ENCODE results near the gene ECE1.
A peak's percentile ranks its signal among the peaks of the same experiment; 100 is the strongest.
"Not testable (repeated sequence)": the region's sequence is repeated elsewhere in the genome, so short reads cannot be mapped to it uniquely, and the experiment has no call there.

Gene ECE1

DNA sequence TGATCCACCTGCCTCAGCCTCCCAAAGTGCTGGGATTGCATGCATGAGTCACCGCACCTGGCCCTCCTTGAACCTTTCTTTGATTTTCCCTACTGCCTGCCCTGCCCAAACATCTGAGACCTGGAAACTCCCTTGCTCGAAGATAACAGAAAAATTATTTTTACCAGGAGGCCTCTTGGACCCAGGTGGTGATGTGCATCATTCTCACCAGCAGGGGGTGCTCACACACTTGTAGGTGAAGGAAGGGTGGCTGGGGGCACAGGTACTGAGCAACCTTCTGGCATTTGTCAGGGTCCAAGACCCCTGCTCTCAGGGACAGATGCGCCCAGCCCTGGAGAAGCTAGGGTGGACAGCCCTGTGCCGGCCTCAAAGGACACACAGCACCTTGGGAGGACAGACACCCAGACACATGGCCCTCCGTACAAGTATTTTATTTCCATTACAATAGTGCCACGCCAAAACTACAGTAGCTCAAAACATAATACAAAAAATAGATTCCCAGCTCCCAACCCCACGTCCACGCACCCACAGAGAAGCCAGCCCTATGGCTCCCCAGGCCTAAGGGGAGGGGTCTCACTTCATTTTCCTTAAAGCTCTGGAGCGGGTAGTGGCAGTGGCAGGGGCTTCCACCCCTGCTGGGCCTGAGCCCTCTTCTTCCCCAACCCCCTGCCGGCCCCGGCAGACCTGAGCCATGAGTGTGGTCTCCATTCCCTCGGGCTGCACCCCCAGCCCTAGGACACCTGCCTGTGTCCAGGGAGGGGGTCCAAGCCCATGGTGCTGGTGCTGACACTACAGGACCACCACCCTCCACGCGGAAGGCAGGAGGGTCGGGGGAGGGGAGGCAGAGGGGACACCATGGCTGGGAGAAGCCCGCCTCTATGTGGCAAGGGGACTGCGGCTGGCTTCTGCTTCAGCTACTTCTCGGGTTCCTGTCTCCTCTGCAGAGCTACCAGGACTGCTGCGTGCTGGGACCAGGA lies 73.1 kb downstream of the ECE1 start:
- DNase-seq, result peak; percentile 36

DNA sequence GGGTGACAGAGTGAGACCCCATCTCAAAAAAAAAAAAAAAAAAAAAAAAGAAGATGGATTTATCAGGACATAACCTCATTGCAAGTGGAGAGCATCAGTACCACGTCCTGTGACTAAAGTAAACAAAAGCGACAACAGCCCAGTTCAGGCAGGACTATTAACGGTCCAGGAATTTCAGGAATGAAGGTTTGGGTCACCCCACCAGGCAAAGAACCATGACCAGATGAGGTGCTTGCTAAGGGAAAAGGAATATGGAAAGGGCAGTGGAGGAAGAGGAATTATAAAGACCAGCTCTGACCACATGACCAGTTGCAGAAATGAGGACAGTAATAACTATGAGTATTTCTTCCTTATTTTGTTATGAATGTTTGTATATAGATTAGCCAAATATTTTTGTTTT lies 78.1 kb downstream of the ECE1 start:
- no peak for DNase-seq

DNA sequence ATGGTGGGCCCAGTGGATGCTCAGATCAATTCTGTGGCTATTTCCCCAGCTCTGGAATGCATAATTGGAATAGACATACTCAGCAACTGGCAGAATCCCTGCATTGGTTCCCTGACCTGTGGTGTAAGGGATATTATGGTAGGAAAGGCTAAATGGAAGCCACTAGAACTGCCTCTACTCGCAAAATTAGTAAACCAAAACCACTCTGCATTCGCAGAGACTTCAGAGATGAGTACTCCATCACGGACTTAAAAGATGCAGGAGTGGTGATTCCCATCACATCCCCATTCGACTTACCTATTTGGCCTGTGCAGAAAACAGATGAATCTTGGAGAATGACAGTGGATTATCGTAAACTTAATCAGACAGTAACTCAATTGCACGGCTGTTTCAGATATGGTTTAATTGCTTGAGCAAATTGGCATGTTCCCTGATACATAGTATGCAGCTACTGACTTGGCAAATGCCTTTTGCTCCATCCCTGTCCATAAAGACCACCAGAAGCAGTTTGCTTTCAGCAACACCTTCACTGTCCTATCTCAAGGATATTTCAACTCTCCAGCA lies 82.0 kb downstream of the ECE1 start:
- DNase-seq, result not testable (repeated sequence)

DNA sequence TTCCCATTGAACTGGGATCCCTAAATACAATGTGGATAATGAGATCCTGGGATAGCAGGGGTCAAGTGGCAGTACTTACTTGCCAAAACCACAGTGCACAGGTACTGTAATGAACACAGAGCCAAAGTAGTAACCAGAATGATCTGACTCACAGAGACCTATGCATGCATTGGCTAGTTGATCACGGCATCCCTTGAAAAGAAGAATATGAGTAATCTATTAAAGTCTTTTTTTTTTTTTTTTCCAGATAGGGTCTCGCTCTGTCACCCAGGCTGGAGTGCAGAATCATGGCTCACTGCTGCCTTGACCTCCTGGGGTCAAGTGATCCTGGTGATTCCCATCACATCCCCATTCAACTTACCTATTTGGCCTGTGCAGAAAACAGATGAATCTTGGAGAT lies 84.1 kb downstream of the ECE1 start:
- no peak for DNase-seq

DNA sequence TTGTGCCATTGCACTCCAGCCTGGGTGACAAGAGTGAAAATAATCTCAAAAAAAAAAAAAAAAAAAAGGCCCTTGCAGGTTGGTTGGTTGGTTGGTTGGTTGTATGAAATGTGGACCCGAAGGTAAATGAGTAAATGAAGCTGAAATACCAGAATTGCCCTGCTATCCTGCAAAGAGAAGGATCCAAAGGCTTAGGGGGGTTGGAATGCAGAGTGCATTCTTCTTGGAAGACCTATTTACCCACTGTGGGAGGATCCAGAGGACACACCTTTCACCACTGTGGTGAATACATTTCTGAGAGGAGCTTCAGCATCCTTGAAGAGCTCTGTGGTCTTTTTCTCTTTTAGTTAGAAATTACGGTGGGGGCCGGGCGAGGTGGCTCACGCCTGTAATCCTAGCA lies 84.8 kb downstream of the ECE1 start:
- no peak for DNase-seq

DNA sequence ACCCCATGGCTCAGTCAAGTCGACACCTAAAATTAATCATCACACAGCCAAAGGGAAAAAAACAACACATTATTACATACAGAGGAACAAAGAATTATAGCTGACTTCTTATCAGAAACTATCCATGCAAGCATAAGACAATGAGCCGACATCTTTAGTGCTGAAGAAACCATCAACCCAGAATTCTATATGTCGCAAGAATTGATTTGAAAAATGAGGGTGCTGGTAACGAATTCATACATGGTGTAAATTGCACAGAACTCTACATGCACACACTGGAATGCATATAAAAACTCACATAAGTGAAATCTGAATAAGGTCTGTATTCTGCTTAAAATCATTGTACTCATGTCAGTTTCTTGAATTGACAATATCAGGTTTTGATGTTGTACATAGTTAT lies 88.6 kb downstream of the ECE1 start:
- DNase-seq, result no peak

DNA sequence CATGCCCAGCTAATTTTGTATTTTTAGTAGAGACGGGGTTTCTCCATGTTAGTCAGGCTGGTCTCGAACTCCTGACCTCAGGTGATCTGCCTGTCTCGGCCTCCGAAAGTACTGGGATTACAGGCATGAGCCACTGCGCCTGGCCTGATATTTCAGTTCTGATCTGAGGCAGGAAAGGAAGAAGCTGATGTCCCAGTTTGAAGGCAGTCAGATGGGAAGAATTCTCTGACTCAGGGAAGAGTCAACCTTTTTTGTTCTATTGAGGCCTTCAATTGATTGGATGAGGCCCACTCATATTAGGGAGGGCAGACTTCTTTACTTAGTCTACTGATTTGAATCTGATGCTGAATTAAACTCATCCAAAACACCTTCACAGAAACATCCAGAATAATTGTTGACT lies 89.0 kb downstream of the ECE1 start:
- DNase-seq, result not testable (repeated sequence)

DNA sequence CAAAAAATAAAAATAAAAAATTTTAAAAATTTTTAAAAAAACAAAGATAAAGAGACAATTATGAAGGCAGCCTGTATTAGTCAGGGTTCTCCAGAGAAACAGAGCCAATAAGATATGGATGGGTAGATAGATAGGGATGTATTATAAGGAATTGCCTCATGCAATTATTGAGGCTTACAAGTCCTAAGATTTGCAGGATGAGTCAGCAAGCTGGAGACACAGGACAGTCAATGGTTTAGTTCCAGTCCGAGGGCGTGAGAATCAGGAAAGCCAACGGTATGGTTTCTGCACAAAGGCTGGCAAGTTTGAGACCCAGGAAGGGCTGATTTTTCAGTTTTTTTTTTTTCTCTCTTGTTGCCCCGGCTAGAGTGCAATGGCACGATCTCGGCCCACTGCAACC lies 89.5 kb downstream of the ECE1 start:
- no peak for DNase-seq

DNA sequence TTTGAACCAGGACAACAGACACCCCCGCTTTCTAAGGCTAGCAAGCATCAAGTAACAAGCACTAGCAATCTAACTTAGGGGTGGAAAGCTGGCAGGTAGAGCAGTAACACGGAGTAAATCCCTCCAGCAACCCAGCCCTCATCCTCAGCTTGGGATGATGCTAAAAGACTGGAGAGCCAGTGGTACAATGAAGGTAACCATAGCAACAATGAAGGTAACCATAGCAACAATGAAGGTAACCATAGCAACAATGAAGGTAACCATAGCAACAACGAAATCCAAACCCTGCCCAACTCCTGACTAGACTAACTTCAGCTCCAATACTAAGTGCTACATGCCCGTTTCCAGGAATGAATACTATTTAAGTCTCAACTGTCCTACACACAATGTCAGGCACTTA lies 91.3 kb downstream of the ECE1 start:
- DNase-seq, result no peak

DNA sequence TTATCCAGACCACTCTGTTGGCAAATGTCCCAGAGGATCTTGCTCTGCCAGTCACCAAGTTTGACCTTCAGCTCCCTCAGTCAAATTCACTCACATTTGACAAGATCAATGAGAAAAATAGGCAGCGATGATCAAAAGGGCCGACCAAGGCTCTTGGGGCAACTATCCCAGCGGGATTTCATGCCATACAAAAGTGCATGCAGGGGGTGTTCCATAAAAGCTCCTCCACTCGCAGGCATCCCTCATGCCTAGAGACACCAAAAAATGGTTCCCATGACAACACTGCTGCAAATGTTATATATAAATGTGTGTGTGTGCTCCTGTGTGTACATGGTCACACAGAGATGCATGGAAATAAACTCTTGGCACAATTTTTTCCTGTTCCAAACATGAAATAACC lies 97.4 kb downstream of the ECE1 start:
- DNase-seq, result no peak

DNA sequence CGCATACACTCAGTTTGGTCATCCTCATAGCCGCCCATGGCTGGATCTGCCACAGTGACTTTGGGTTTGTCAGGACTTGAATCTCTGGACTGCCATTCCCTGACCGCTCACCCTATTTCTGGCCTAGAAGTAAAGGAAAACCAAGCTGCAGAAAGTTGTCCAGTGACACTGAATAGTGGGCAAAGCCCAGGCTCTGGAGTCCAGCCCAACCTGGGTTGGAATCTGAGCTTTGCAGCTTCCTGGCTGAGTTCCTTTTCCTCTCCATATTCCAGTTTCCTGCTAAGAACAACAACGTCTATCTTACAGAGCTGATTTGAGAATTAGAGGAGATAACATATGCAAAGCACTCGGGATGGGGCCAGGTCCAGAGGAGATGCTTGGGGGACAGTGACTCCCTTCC lies 98.0 kb downstream of the ECE1 start:
- no peak for DNase-seq

DNA sequence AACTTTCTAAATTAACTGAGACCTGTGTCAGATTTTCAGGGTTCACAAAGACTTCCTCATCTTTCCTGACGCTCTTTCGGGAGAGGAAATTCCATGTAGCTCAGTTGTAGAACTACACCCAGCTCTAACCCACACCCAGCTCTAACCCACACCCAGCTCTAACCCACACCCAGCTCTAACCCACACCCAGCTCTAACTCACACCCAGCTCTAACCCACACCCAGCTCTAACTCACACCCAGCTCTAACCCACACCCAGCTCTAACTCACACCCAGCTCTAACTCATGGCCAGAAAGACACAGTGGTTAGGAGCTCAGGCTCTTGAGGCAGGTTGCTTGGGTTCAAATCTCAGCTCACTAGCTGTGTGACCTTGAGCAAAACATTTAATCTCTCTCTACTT lies 99.5 kb downstream of the ECE1 start:
- not testable (repeated sequence) for DNase-seq

DNA sequence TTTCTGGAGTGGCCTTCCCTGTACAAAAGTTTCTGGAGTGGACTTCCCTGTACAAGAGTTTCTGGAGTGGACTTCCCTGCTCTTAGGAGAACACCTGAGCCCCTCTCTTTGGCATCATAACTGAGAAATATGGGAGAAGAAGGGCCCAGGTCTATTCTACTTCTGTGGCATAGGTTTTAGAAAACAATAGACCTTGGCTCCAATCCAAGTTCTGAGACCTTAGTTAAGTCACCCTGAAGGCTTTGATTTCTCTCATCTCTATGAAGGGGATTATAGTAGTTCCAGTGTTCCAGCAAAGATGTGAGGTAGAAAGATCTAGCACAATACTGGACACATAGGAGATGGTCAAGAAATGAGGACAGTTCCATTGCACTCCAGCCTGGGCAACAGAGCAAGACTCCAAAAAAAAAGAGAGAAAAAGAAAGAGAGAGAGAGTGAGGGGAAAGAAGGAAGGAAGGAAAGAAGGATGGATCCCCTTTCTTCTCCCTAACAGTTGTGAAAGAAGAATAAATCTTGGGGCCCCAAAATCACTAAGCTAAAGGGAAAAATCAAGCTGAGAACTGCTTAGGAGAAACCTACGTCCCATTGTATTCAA lies 100.3 kb downstream of the ECE1 start:
- DNase-seq, result peak; percentile 32

DNA sequence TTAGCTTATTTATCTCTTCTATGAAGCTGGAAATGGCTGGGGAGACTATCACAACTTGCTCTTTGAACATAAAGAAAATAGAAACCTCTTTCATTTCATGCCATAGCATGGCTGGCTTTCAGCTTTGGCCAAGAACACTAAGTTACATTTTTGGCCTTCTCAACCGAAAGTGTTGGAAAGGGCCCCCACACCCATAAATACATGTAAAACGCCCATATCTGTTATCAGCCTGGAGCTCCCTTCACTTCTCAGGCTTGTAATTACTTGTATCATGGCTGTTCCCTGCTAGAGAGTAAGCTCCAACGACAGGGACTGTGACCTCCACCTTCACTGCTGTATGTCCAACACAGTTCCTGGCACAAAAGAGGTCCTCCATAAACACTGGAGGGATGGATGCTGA lies 100.8 kb downstream of the ECE1 start:
- DNase-seq, result no peak

DNA sequence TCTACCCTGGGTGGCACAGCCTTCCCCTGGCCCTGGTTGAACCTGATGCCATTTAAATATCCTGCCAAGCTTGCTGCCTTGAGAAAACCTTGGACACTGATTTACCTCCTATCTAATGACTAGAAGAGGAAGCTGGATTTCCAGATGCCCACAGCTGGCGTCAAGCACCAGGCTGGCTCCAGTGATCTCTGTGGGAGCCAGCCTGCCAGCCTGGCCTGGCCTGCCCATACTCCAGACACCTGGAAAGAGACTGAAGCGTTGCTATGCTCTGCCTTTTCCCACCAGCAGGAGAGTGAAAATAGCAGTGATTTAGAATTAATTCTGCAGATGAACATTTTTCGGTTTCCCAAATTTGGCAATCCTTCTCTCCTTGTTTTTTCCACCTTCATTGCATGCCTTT lies 102.0 kb downstream of the ECE1 start:
- peak; percentile 19 for DNase-seq

DNA sequence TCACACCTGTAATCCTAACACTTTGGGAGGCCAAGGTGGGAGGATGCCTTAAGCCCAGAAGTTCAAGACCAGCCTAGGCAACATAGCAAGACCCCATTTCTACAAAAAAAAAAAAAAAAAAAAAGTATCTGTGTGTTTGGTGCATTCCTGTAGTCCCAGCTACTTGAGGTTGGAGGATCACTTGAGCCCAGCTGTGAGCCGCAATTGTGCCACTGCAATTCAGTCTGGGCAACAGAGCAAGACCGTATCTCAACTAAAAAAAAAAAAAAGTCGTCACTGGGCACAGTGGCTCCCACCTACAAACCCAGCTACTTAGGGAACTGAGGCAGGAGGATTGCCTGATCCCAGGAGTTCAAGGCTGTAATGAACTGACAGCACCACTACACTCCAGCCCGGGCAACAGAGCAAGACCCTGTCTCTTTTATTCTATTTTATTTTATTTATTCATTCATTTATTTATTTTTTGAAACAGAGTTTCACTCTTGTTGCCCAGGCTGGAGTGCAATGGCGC lies 105.0 kb downstream of the ECE1 start:
- DNase-seq, result no peak

DNA sequence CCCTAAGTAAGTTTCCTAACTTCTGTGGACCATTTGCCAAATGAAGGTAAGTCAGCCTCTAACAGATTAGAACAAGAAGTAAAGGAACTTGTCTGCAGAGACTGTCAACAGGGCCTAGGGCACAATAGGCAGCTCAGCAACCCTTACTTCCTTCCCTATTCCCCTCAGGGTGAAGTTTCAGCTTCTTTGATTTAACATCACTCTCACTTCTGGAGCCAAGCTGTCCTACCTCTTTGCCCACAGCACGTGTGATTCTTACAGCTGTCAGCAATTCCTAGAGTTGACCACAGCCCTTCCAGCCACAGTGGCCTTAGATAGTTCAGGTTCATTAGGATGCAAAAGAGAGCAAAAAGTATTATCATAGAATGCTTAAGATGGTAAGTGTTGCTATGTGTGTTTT lies 106.0 kb downstream of the ECE1 start:
- no peak for DNase-seq

DNA sequence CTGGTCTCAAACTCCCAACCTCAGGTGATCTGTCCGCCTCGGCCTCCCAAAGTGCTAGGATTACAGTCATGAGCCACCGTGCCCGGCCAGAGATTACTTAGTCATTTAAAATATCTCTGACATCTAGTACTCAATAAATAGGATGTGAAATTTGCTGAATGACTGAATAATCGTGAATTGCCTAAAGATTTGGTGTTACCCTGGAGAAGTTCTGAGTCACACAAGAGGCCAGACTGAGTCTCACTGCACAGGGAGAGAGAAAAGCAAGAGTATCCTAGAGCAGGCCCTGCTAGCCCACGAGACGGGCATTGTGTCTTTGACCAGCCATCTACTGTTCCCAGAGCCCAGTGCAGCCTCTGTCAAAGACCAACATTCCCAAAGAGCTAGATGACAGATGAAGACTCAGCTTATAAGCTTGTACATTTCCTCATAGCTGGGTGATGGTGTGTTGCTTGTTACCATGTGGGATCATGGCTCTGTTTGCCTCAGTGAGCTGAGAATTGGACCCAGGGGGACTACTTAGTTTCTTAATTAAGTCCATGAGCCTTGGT lies 108.0 kb downstream of the ECE1 start:
- DNase-seq, result no peak

DNA sequence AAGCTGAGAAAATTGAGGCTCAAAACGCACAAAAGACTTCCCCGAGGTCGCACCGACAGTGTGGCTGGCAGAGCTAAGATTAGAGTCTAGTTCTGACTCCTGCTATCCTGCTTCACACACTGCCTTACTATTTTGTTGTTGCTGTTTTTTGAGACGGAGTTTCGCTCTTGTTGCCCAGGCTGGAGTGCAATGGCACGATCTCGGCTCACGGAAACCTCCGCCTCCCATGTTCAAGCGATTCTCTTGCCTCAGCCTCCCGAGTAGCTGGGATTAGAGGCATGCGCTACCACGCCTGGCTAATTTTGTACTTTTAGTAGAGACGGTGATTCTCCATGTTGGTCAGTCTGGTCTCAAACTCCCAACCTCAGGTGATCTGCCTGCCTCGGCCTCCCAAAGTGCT lies 112.0 kb downstream of the ECE1 start:
- DNase-seq, result not testable (repeated sequence)

DNA sequence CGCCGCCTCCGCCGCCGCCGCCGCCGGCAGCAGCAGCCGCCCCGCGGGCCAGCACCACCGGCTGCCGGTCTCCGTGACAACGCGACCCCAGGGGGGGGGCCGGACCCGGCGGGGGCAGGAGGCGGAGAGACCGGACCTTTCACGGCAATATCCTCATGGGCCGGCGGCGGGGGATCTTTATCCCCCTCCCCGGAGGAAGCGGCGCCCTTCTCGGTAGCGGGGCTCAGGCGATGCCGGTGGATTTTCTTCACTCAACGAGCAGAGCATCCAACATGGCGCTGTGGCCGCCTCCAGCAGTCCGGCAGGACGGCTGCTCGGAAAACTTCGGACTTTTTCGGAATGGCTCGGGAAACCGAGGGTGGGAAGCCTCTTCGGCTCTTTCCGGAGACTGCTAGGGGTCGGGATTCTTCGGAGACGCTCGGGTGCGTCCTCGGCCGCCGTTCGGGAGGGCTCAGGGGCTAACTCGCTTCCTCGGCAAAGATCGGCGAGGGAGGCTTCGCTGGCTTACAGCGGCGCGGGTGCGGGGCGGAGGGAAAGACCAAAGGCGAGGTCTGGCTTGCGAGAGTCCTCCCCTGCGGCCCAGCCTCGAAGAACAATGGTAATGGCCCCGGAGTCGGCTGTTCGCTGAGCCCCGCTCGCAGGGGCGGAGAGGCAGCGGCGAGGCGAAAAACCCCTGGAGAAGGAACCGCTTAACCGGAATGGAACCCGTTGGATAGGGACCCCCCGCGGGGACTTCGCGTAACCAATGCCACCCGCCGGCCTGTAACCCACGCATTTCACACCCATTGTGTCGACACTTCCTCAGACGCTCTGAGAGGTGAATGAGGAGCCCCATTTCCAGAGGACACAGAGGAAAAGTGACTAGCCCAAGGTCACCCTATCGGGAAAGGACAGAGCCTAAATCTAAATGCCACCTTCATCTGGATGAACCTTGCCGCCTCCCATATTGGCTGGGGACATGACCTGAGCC lies 113.4 kb downstream of the ECE1 start, which contains the start of gene EIF4G3:
Gene EIF4G3, minus strand, starts transcription at position 312 of the 970 bp plus-strand sequence. CDS start 174,155 bp downstream, outside the sequence.
- peak; percentile 96 for DNase-seq

DNA sequence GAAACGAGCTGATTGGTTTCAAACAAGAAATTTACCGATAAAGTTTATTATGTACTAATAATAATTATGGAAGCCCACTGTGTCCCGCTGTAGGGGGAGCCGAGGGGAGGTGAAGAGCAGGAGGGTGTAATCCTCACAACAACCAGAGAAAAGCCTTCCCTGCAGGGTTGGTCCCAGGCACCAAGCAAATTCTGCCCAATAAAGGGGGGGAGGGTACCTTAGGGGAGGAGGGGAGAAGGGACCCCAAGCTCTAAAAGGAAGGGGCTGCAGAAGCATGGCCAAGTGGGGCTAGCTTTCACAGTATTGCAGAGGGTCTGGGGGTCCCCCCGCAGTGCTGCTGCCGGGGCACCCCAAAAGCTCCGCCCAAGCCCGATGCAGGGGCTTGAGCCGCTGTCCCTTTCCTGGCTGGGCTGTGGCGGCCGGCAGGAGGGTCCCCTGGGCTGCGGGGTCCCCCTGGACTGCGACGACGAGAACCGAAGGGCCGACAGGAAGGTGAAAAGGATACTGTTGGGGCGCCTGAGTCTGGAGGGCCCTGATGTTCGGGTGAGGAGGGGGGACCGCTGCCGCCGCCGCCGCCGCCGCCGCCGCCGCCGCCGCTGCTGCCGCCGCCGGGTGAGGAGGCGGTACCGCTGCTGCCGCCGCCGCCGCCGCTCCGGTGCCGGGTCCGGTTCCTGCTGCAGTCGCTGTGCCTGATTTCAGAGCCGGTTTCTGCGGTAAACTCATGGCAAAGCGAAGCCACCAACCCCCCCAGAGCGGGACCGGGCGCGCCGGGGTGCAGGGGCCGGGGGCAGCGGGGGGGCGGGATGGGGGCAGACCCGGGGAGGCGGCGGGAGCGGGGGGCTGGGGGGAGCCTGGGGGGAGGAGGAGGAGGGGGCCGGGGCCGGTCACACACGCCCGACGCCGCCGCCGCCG lies 114.3 kb downstream of the ECE1 start:
- DNase-seq, result peak; percentile 33

Measured in NCI-H1105 treated with DMSO at 0.1 percent for 48 hours (cell line).